ENCODE data around the gene FFAR4. TPM values are rescaled to one million over a fixed set of nuclear protein-coding genes. Genes with fewer than 3 reads are reported as not detected.

Gene FFAR4
- total RNA-seq, 1 experiment from 2014 or later = 2.7 TPM

- Mint-ChIP-seq H3K27ac (ENCODE audit: unreplicated experiment) (no peak overlapping the region), H3K9me3 (ENCODE audit: unreplicated experiment) (no peaks in the 10 kb centered on the region), H3K4me3 (ENCODE audit: unreplicated experiment) (no peak overlapping the region), H3K4me1 (ENCODE audit: low read depth, unreplicated experiment) (peaks cover 12% of the 10 kb centered on the region), H3K36me3 (ENCODE audit: insufficient read depth, unreplicated experiment) (no peaks in the 10 kb centered on the region), H3K27me3 (ENCODE audit: insufficient read depth, unreplicated experiment) (no peaks in the 10 kb centered on the region)
- no peaks in the 10 kb centered on the region for H3K27me3 ChIP-seq (replicated peaks; ENCODE audit: control insufficient read depth, insufficient read depth, low read length)
- H3K4me3 ChIP-seq (ENCODE audit: low read depth, low read length) = no peak overlapping the region
- peaks cover 22% of the 10 kb centered on the region for H3K4me1 ChIP-seq
- ChIA-PET POLR2A (no interaction called here), CTCF (no interaction called here)
- BruUV-seq (replicated peaks) = no TSS peak
- TF ChIP-seq CTCF (IDR thresholded peaks at IDR 0.05; ENCODE audit: insufficient read depth in 1 of 2, low read depth in 1 of 2, low read length in 1 of 2, severe bottlenecking in 1 of 2, unreplicated experiment in 1 of 2) = no peak
- H3K9me3 ChIP-seq = no peaks in the 10 kb centered on the region
- intact Hi-C loops (cut with micrococcal nuclease; ENCODE audit: unreplicated experiment) = no loop called here
- no peak for DNase-seq
- H3K36me3 ChIP-seq (ENCODE audit: control insufficient read depth, insufficient read depth, low read length) = no peaks in the 10 kb centered on the region; the same call in none of the 2 replicates
These were observed 37.7 kb downstream of the FFAR4 start for GRCh38 chr10:93604146-93604545.

GRCh38 chr10:93608421-93608820 is 42.0 kb downstream of the FFAR4 start:
- Mint-ChIP-seq H3K27me3 (ENCODE audit: insufficient read depth, unreplicated experiment) (no peaks in the 10 kb centered on the region), H3K27ac (ENCODE audit: unreplicated experiment) (no peak overlapping the region), H3K4me1 (ENCODE audit: low read depth, unreplicated experiment) (no peaks in the 10 kb centered on the region), H3K4me3 (ENCODE audit: unreplicated experiment) (no peak overlapping the region), H3K9me3 (ENCODE audit: unreplicated experiment) (no peaks in the 10 kb centered on the region), H3K36me3 (ENCODE audit: insufficient read depth, unreplicated experiment) (no peaks in the 10 kb centered on the region)
- no peak for TF ChIP-seq CTCF (IDR thresholded peaks at IDR 0.05; ENCODE audit: insufficient read depth in 1 of 2, low read depth in 1 of 2, low read length in 1 of 2, severe bottlenecking in 1 of 2, unreplicated experiment in 1 of 2)
- CTCF ChIA-PET = no interaction called here
- Histone ChIP-seq H3K4me1 (peaks cover 12% of the 10 kb centered on the region; the same call in 1 of the 2 replicates), H3K9me3 (no peaks in the 10 kb centered on the region), H3K27me3 (replicated peaks; ENCODE audit: control insufficient read depth, insufficient read depth, low read length) (no peaks in the 10 kb centered on the region), H3K36me3 (ENCODE audit: control insufficient read depth, insufficient read depth, low read length) (no peaks in the 10 kb centered on the region), H3K4me3 (ENCODE audit: low read depth, low read length) (no peak overlapping the region)
- intact Hi-C loops (cut with micrococcal nuclease; ENCODE audit: unreplicated experiment) = no loop called here
- BruUV-seq (replicated peaks) = no TSS peak
- DNase-seq = no peak
- POLR2A ChIA-PET = no interaction called here

- ChIA-PET CTCF (no interaction called here), POLR2A (no interaction called here)
- Mint-ChIP-seq H3K36me3 (ENCODE audit: insufficient read depth, unreplicated experiment) (no peaks in the 10 kb centered on the region), H3K27ac (ENCODE audit: unreplicated experiment) (no peak within 1 kb of the TSS), H3K9me3 (ENCODE audit: unreplicated experiment) (no peaks in the 10 kb centered on the region), H3K4me1 (ENCODE audit: low read depth, unreplicated experiment) (no peaks in the 10 kb centered on the region), H3K4me3 (ENCODE audit: unreplicated experiment) (no peak within 1 kb of the TSS), H3K27me3 (ENCODE audit: insufficient read depth, unreplicated experiment) (no peaks in the 10 kb centered on the region)
- Histone ChIP-seq H3K27me3 (replicated peaks; ENCODE audit: control insufficient read depth, insufficient read depth, low read length) (no peaks in the 10 kb centered on the region), H3K4me3 (ENCODE audit: low read depth, low read length) (no peak within 1 kb of the TSS), H3K9me3 (no peaks in the 10 kb centered on the region), H3K4me1 (no peaks in the 10 kb centered on the region), H3K36me3 (ENCODE audit: control insufficient read depth, insufficient read depth, low read length) (no peaks in the 10 kb centered on the region)
- TF ChIP-seq CTCF (IDR thresholded peaks at IDR 0.05; ENCODE audit: insufficient read depth in 1 of 2, low read depth in 1 of 2, low read length in 1 of 2, severe bottlenecking in 1 of 2, unreplicated experiment in 1 of 2) = no peak
- no TSS peak for BruUV-seq (replicated peaks)
- intact Hi-C loops (cut with micrococcal nuclease; ENCODE audit: unreplicated experiment) = no loop called here
- DNase-seq = no peak
These were observed 45.8 kb downstream of the FFAR4 start, which contains the start of gene PDE6C for GRCh38 chr10:93612311-93612710. Gene PDE6C (plus strand): TSS chr10:93612537. CDS start chr10:93612726, 189 bp downstream.

Measured in Caco-2 (cell line).